ENCODE data around the gene SPECC1L. TPM values are rescaled to one million over a fixed set of nuclear protein-coding genes. Genes with fewer than 3 reads are reported as not detected.
"Not testable (repeated sequence)": the region's sequence is repeated elsewhere in the genome, so short reads cannot be mapped to it uniquely, and the experiment has no call there.

The SPECC1L gene
- total and polyA plus RNA-seq, 8 donors: 6.0 to 53.1 (median 21.8) TPM

- Histone ChIP-seq H3K4me3 (no peak overlapping the region), H3K9me3 (no peaks in the 10 kb centered on the region), H3K27me3 (no peaks in the 10 kb centered on the region), H3K4me1 (peaks cover 10 to 31% (median 17%) of the 10 kb centered on the region in 4 donors), H3K27ac (no peak overlapping the region), H3K36me3 (no peaks in the 10 kb centered on the region)
- intact Hi-C loops (cut with DNase I; ENCODE audit: low total_unique reads): loop anchor here (10.0 kb wide), 1 partner anchor 56 kb away; the partner anchor contains the start of gene SUSD2
- DNase-seq: no peak
- TF ChIP-seq, protein P1, sequence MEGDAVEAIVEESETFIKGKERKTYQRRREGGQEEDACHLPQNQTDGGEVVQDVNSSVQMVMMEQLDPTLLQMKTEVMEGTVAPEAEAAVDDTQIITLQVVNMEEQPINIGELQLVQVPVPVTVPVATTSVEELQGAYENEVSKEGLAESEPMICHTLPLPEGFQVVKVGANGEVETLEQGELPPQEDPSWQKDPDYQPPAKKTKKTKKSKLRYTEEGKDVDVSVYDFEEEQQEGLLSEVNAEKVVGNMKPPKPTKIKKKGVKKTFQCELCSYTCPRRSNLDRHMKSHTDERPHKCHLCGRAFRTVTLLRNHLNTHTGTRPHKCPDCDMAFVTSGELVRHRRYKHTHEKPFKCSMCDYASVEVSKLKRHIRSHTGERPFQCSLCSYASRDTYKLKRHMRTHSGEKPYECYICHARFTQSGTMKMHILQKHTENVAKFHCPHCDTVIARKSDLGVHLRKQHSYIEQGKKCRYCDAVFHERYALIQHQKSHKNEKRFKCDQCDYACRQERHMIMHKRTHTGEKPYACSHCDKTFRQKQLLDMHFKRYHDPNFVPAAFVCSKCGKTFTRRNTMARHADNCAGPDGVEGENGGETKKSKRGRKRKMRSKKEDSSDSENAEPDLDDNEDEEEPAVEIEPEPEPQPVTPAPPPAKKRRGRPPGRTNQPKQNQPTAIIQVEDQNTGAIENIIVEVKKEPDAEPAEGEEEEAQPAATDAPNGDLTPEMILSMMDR (IDR thresholded peaks at IDR 0.05): no peak
- TF ChIP-seq POLR2AphosphoS5 (IDR thresholded peaks at IDR 0.05) (no peak), EP300 (IDR thresholded peaks at IDR 0.05) (no peak), POLR2A (IDR thresholded peaks at IDR 0.05) (no peak)
- WGBS, 5 donors: 77 to 89% (median 83%) methylated on average over 6 of the region's 6 CpGs
Measured at GRCh38 chr22:24240381-24240780, 30.2 kb upstream of the SPECC1L start.

DNA sequence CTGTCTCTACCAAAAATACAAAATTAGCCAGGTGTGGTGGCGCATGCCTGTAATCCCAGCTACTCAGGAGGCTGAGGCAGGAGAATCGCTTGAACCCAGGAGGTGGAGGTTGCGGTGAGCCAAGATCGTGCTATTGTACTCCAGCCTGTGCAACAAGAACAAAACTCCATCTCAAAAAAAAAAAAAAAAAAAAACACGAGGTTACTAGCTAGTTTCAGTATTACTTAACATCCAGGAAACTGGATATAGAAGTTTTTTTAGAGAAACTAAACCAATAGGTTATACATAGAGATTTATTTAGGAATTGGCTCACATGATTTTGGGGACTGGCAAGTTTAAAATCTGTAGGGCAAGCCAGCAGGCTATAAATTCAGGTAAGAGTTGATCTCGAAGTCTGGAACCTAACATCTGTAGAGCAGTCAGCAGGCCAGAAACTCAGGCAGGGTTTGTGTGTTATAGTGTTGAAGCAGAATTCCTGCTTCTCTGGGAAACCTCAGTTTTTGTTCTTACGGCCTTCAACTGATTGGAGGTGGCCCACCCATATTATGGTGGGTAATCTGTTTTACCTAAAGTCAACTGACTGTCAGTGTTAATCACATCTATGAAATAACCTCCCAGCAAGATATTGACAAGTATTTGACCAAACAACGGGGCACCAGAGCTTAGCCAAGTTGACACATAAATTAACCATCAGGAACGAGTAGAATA is 29.5 kb upstream of the SPECC1L start:
- H3K36me3 ChIP-seq, DNase-seq, H3K9me3 ChIP-seq, H3K4me3 ChIP-seq, H3K27me3 ChIP-seq: not testable (repeated sequence)
- WGBS, 5 donors: 70 to 82% (median 73%) methylated on average over 9 of the region's 9 CpGs
- intact Hi-C loops (cut with DNase I; ENCODE audit: low total_unique reads): loop anchor here (10.0 kb wide), 1 partner anchor 56 kb away; the partner anchor contains the start of gene SUSD2
- peak overlapping the region in 2 of 5 donors; percentile 4 to 29 for H3K27ac ChIP-seq
- H3K4me1 ChIP-seq: peaks cover 12 to 38% (median 22%) of the 10 kb centered on the region in 4 donors

DNA sequence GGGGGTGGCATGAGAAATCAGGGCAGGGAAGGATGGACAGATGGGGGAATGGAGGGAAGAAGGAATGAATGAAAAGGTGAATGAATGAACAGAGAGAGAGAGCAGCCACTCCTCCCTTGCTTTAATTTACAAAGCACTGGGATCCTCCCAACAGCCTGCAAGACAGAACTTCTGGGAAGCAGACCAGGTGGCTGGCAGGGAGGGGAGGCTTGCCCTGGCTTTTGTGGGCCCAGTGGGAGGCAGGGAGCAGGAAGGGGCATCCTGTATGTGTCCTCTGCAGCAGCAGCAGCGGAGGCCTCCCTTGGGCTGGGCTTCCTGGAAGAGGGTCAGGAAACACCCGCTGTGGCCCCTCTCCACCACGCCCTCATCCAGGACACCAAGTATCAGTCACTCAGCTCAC is 27.2 kb upstream of the SPECC1L start:
- peak in 1 of 2 donors; percentile 54 for DNase-seq
- H3K27ac ChIP-seq: peak overlapping the region in 4 of 5 donors; percentile 19 to 88 (median 86)
- intact Hi-C loops (cut with DNase I; ENCODE audit: low total_unique reads): loop anchor here (10.0 kb wide), 1 partner anchor 59 kb away; the partner anchor contains the start of gene SUSD2

GRCh38 chr22:24244144-24244787 is 26.4 kb upstream of the SPECC1L start:
- H3K36me3 ChIP-seq: no peaks in the 10 kb centered on the region
- H3K4me3 ChIP-seq: peak overlapping the region; percentile 19 to 44 (median 32)
- peaks cover 21 to 59% (median 36%) of the 10 kb centered on the region in 4 donors for H3K4me1 ChIP-seq
- TF ChIP-seq, protein P1 (IDR thresholded peaks at IDR 0.05): no peak
- TF ChIP-seq POLR2AphosphoS5 (IDR thresholded peaks at IDR 0.05) (no peak), EP300 (IDR thresholded peaks at IDR 0.05) (no peak), POLR2A (IDR thresholded peaks at IDR 0.05) (no peak)
- peak in 1 of 2 donors; percentile 56 for DNase-seq
- H3K9me3 ChIP-seq: no peaks in the 10 kb centered on the region
- H3K27ac ChIP-seq: peak overlapping the region; percentile 21 to 88 (median 85)
- no peaks in the 10 kb centered on the region for H3K27me3 ChIP-seq
- 47 to 69% (median 56%) methylated on average over 17 to 19 of the region's 19 CpGs for WGBS, 5 donors
- intact Hi-C loops (cut with DNase I; ENCODE audit: low total_unique reads): loop anchor here (10.0 kb wide), 1 partner anchor 59 kb away; the partner anchor contains the start of gene SUSD2

More for the DNA sequence above, 27.2 kb upstream of the SPECC1L start:
- H3K4me3 ChIP-seq: peak overlapping the region in 3 of 4 donors; percentile 19 to 44 (median 31)
- not testable (repeated sequence) for H3K9me3 ChIP-seq, H3K36me3 ChIP-seq, H3K27me3 ChIP-seq
- H3K4me1 ChIP-seq: peaks cover 21 to 59% (median 36%) of the 10 kb centered on the region in 4 donors
- 46 to 78% (median 71%) methylated on average over 3 of the region's 3 CpGs; no CpG with 5 or more reads in 1 of the 5 donors for WGBS, 5 donors

DNA sequence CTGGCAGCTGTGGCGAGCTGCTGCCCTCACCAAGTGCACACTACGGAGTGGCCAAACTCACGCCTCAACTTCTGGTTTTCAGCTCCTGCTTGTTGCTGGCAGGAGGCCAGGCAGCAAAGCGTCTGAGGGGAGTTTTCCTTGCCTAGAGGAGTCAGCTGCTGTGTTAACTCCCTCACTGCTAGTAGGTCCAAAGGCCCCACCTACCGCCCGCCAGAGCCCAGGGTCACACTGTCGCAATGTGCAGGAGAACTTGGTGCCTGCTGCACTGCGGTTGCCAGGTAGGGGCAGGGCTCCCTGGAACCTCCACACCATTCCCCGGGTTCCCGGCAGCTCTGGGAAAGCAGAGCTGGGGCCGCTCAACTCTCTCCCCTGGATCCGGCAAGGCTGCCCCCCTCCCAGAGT is 25.6 kb upstream of the SPECC1L start, which contains the start of gene GGT5:
GGT5 (minus strand) TSS at position 53 of the 402 bp plus-strand sequence. CDS start 357 bp downstream, outside the sequence.
- intact Hi-C loops (cut with DNase I; ENCODE audit: low total_unique reads): loop anchor here (10.0 kb wide), 1 partner anchor 60 kb away; the partner anchor contains the start of gene SUSD2
- H3K4me1 ChIP-seq: peaks cover 21 to 59% (median 36%) of the 10 kb centered on the region in 4 donors

More for the DNA sequence above, 25.6 kb upstream of the SPECC1L start, which contains the start of gene GGT5:
- 10 to 47% (median 23%) methylated on average over 6 to 12 of the region's 12 CpGs for WGBS, 5 donors
- DNase-seq: peak; percentile 38 to 70
- H3K36me3 ChIP-seq, H3K27me3 ChIP-seq, H3K9me3 ChIP-seq: not testable (repeated sequence)
- Histone ChIP-seq H3K4me3 (peak within 1 kb of the TSS; percentile 19 to 44 (median 32)), H3K27ac (peak within 1 kb of the TSS; percentile 70 to 88 (median 85))

All from stomach (tissue), 9 donors.